ENCODE data around the gene HTR2A. TPM values are rescaled to one million over a fixed set of nuclear protein-coding genes. Genes with fewer than 3 reads are reported as not detected.

HTR2A gene
- polyA plus RNA-seq, 1 donor from 2014 or later, result 0.20 TPM

DNA sequence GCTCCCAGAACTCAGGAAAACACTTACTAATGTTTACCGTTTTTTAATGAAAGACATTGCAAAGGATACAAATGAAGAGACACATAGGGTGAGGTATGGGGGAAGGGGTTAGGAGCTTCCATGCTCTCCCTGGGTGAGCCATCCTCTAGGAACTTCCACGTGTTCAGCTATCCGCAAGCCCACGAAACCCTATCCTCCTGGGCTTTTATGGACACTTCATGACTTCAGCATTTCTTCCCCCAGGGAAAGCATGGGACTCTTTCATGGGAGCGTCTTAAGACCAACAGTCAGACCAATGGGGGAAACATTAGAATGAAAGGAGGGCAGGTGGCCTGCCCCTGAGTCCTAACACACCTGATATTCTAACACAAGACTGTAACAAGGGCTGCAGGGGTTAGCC, 93.3 kb downstream of the HTR2A start:
- H3K36me3 ChIP-seq (ENCODE audit: insufficient read depth, low read length), result no peaks in the 10 kb centered on the region
- TF ChIP-seq REST (IDR thresholded peaks at IDR 0.05; ENCODE audit: borderline replicate concordance) (no peak), RAD21 (conservative IDR thresholded peaks at IDR 0.05) (no peak), EP300 (conservative IDR thresholded peaks at IDR 0.05; ENCODE audit: poor library complexity, severe bottlenecking) (no peak), MXI1 (conservative IDR thresholded peaks at IDR 0.05; ENCODE audit: poor library complexity, severe bottlenecking) (no peak), TAF1 (IDR thresholded peaks at IDR 0.05; ENCODE audit: low read depth) (no peak), POLR2AphosphoS5 (IDR thresholded peaks at IDR 0.05) (no peak)
- H2AFZ ChIP-seq (ENCODE audit: low read depth, low read length), result no peak overlapping the region
- H3K27me3 ChIP-seq (ENCODE audit: insufficient read depth, low read depth, low read length), result no peaks in the 10 kb centered on the region
- no peak overlapping the region for H3K9ac ChIP-seq (ENCODE audit: low read length)
- no peaks in the 10 kb centered on the region for H3F3A ChIP-seq (ENCODE audit: insufficient read depth, low read length, poor library complexity, severe bottlenecking)
- H3K9me3 ChIP-seq (ENCODE audit: low read length), result no peaks in the 10 kb centered on the region
- no peak overlapping the region for H3K4me2 ChIP-seq (ENCODE audit: low read length)
- no peaks in the 10 kb centered on the region for H4K20me1 ChIP-seq (ENCODE audit: insufficient read depth)
- no peaks in the 10 kb centered on the region for H3K79me2 ChIP-seq (replicated peaks; ENCODE audit: insufficient read depth, low read length)
- H3K27ac ChIP-seq (ENCODE audit: low read length), result no peak overlapping the region
- no peaks in the 10 kb centered on the region for H3K9me2 ChIP-seq (ENCODE audit: insufficient read depth, low read length)
- H3K4me3 ChIP-seq (ENCODE audit: low read length), result no peak overlapping the region

- Histone ChIP-seq H3K4me2 (ENCODE audit: low read length) (no peak overlapping the region), H3K79me2 (replicated peaks; ENCODE audit: insufficient read depth, low read length) (no peaks in the 10 kb centered on the region), H2AFZ (ENCODE audit: low read depth, low read length) (no peak overlapping the region), H3F3A (ENCODE audit: insufficient read depth, low read length, poor library complexity, severe bottlenecking) (no peaks in the 10 kb centered on the region), H3K9me2 (ENCODE audit: insufficient read depth, low read length) (no peaks in the 10 kb centered on the region), H3K4me3 (ENCODE audit: low read length) (no peak overlapping the region), H3K27ac (ENCODE audit: low read length) (no peak overlapping the region), H3K27me3 (ENCODE audit: insufficient read depth, low read depth, low read length) (no peaks in the 10 kb centered on the region), H4K20me1 (ENCODE audit: insufficient read depth) (no peaks in the 10 kb centered on the region), H3K9ac (ENCODE audit: low read length) (no peak overlapping the region), H3K9me3 (ENCODE audit: low read length) (no peaks in the 10 kb centered on the region), H3K36me3 (ENCODE audit: insufficient read depth, low read length) (no peaks in the 10 kb centered on the region)
- TF ChIP-seq, protein P1, sequence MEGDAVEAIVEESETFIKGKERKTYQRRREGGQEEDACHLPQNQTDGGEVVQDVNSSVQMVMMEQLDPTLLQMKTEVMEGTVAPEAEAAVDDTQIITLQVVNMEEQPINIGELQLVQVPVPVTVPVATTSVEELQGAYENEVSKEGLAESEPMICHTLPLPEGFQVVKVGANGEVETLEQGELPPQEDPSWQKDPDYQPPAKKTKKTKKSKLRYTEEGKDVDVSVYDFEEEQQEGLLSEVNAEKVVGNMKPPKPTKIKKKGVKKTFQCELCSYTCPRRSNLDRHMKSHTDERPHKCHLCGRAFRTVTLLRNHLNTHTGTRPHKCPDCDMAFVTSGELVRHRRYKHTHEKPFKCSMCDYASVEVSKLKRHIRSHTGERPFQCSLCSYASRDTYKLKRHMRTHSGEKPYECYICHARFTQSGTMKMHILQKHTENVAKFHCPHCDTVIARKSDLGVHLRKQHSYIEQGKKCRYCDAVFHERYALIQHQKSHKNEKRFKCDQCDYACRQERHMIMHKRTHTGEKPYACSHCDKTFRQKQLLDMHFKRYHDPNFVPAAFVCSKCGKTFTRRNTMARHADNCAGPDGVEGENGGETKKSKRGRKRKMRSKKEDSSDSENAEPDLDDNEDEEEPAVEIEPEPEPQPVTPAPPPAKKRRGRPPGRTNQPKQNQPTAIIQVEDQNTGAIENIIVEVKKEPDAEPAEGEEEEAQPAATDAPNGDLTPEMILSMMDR (IDR thresholded peaks at IDR 0.05; ENCODE audit: poor library complexity, severe bottlenecking), result no peak
- TF ChIP-seq MXI1 (conservative IDR thresholded peaks at IDR 0.05; ENCODE audit: poor library complexity, severe bottlenecking) (no peak), TAF1 (IDR thresholded peaks at IDR 0.05; ENCODE audit: low read depth) (no peak), EZH2 (IDR thresholded peaks at IDR 0.05; ENCODE audit: borderline replicate concordance, insufficient read depth, low read length, poor library complexity, severe bottlenecking) (no peak)
Measured at GRCh38 chr13:46801858-46802257, 95.0 kb downstream of the HTR2A start.

DNA sequence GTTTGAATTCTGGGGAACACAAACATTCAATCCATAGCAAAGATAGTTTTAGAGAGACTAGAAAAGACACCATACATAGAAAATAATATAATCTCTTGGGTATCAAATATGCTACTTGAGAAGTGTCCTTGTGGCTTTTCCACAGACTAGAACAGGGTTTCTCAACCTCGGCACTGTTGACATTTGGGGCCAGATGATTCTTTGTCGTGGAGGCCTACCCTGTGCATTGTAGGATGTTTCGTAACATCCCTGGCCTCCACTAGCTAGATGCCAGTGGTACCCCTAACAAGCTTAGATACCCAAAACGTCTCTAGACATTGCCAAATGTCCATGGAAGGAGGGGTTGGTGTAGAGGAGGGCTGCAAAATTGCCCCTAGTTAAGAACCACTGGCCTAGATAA, 97.7 kb downstream of the HTR2A start:
- Histone ChIP-seq H3K79me2 (replicated peaks; ENCODE audit: insufficient read depth, low read length) (no peaks in the 10 kb centered on the region), H3K36me3 (ENCODE audit: insufficient read depth, low read length) (no peaks in the 10 kb centered on the region), H3K9ac (ENCODE audit: low read length) (no peak overlapping the region), H3K27ac (ENCODE audit: low read length) (no peak overlapping the region), H3K9me3 (ENCODE audit: low read length) (no peaks in the 10 kb centered on the region), H3K27me3 (ENCODE audit: insufficient read depth, low read depth, low read length) (no peaks in the 10 kb centered on the region), H3K4me3 (ENCODE audit: low read length) (no peak overlapping the region), H3K9me2 (ENCODE audit: insufficient read depth, low read length) (no peaks in the 10 kb centered on the region), H2AFZ (ENCODE audit: low read depth, low read length) (no peak overlapping the region), H4K20me1 (ENCODE audit: insufficient read depth) (no peaks in the 10 kb centered on the region), H3K4me2 (ENCODE audit: low read length) (no peak overlapping the region), H3F3A (ENCODE audit: insufficient read depth, low read length, poor library complexity, severe bottlenecking) (peaks cover 5% of the 10 kb centered on the region)
- TF ChIP-seq EP300 (conservative IDR thresholded peaks at IDR 0.05; ENCODE audit: poor library complexity, severe bottlenecking), result no peak
- no peak for TF ChIP-seq MXI1 (conservative IDR thresholded peaks at IDR 0.05; ENCODE audit: poor library complexity, severe bottlenecking)
- TF ChIP-seq REST (IDR thresholded peaks at IDR 0.05; ENCODE audit: borderline replicate concordance), result no peak
- TF ChIP-seq TAF1 (IDR thresholded peaks at IDR 0.05; ENCODE audit: low read depth), result no peak
